Measurements from ENCODE around the gene GMFB. TPM values are rescaled to one million over a fixed set of nuclear protein-coding genes. Genes with fewer than 3 reads are reported as not detected.

Gene GMFB
- polyA plus RNA-seq, 1 experiment: 10.0 TPM

DNA sequence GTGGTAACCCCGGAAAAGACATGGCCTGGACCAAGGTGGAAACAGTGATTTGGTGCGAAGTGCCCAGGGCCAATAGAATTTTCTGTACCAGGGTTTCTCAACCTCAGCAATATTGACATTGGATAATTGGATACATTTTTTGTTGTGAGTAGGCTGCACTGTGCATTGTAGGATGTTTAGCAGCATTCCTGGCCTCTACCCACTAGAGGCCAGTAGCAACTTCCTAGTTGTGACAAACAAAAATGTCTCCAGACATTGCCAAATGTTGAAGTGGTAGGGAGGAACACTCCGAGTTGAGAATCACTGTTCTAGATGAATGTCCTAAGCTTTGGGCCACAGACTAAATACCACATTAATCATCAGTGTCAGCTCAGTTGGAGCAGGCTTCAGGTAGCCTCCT is 14.7 kb upstream of the GMFB start:
- Histone ChIP-seq H3K27me3 (ENCODE audit: control insufficient read depth, insufficient read depth, low read length) (no peaks in the 10 kb centered on the region), H3K36me3 (ENCODE audit: control insufficient read depth, insufficient read depth, low read length) (no peaks in the 10 kb centered on the region), H3K4me3 (ENCODE audit: low read depth, low read length) (no peak overlapping the region)
- no peak for DNase-seq (ENCODE audit: low read depth)
- ChIA-PET CTCF (interaction anchor here (0.7 to 3.3 kb wide), 9 partner anchors 9 to 304 kb away, joined by 3 to 16 read pairs (median 4); no protein-coding TSS in a partner anchor), POLR2A (no interaction called here)
- TF ChIP-seq, protein P1, sequence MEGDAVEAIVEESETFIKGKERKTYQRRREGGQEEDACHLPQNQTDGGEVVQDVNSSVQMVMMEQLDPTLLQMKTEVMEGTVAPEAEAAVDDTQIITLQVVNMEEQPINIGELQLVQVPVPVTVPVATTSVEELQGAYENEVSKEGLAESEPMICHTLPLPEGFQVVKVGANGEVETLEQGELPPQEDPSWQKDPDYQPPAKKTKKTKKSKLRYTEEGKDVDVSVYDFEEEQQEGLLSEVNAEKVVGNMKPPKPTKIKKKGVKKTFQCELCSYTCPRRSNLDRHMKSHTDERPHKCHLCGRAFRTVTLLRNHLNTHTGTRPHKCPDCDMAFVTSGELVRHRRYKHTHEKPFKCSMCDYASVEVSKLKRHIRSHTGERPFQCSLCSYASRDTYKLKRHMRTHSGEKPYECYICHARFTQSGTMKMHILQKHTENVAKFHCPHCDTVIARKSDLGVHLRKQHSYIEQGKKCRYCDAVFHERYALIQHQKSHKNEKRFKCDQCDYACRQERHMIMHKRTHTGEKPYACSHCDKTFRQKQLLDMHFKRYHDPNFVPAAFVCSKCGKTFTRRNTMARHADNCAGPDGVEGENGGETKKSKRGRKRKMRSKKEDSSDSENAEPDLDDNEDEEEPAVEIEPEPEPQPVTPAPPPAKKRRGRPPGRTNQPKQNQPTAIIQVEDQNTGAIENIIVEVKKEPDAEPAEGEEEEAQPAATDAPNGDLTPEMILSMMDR (IDR thresholded peaks at IDR 0.05; ENCODE audit: insufficient read depth, low read depth, low read length): peak; percentile 62

DNA sequence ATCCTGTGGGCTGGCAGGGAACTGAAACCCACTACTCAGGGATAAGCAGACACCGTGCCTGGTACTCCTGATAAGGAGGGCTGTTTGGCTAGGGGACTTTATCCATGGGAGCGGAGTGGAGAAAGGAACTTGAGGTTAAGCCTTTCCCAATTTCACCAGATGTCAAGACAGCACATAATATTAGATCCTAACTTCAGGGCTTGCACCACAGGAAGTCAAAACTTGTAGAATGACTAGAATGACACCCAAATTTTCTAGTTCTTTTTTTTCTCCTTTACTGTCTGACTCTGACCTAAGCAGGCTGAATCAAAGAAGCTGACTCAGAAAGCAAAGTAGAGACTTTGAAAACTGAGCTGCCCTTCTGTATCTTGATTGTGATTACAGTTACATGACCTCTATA is 13.8 kb upstream of the GMFB start:
- ChIA-PET CTCF (interaction anchor here (1.2 to 3.3 kb wide), 2 partner anchors 273 to 303 kb away, joined by 3 to 16 read pairs; no protein-coding TSS in a partner anchor), POLR2A (no interaction called here)
- Histone ChIP-seq H3K36me3 (ENCODE audit: control insufficient read depth, insufficient read depth, low read length) (no peaks in the 10 kb centered on the region), H3K4me3 (ENCODE audit: low read depth, low read length) (no peak overlapping the region), H3K27me3 (ENCODE audit: control insufficient read depth, insufficient read depth, low read length) (no peaks in the 10 kb centered on the region)
- TF ChIP-seq, protein P1 (IDR thresholded peaks at IDR 0.05; ENCODE audit: insufficient read depth, low read depth, low read length): no peak
- no peak for DNase-seq (ENCODE audit: low read depth)

DNA sequence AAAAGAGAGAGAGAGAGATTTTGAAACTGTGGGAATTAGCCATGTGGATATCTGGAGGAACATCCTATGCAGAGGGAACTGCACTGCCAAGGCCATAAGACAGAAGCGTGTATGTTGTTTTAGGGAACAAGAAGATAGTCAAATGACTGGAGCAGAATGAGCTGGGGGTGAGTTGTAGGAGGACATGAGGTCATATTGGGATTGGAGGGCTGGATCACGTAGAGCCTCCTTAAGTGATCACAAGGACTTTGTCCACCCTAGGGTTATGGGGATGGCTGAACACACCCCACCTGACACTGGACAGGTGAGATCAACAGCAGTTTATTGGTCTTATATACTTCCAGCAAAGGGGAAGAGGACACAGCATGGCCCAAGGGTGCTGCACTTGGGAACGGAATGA is 12.7 kb upstream of the GMFB start:
- H3K27me3 ChIP-seq (ENCODE audit: control insufficient read depth, insufficient read depth, low read length): no peaks in the 10 kb centered on the region
- ChIA-PET POLR2A (no interaction called here), CTCF (no interaction called here)
- no peaks in the 10 kb centered on the region for H3K36me3 ChIP-seq (ENCODE audit: control insufficient read depth, insufficient read depth, low read length)
- DNase-seq (ENCODE audit: low read depth): no peak
- TF ChIP-seq, protein P1 (IDR thresholded peaks at IDR 0.05; ENCODE audit: insufficient read depth, low read depth, low read length): no peak
- H3K4me3 ChIP-seq (ENCODE audit: low read depth, low read length): no peak overlapping the region

DNA sequence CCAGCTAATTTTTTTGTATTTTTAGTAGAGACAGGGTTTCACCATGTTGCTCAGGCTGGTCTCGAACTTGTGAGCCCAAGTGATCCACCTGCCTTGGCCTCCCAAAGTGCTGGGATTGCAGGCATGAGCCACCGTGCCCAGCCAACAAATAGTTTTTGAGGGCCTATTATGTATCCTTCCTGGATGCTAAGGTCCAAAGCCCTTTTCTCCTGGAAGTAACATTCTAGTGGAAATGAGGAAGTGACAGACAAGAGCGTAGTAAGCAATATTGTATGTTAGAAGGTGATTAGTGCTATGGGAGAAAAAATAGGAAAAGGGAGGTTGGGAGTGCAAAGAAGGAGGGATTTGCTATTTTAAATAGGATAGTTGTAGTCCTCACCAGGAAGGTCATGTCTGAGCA is 12.0 kb upstream of the GMFB start:
- H3K27me3 ChIP-seq (ENCODE audit: control insufficient read depth, insufficient read depth, low read length): no peaks in the 10 kb centered on the region
- H3K4me3 ChIP-seq (ENCODE audit: low read depth, low read length): no peak overlapping the region
- no peaks in the 10 kb centered on the region for H3K36me3 ChIP-seq (ENCODE audit: control insufficient read depth, insufficient read depth, low read length)
- ChIA-PET CTCF (no interaction called here), POLR2A (no interaction called here)
- DNase-seq (ENCODE audit: low read depth): no peak
- TF ChIP-seq, protein P1 (IDR thresholded peaks at IDR 0.05; ENCODE audit: insufficient read depth, low read depth, low read length): no peak

DNA sequence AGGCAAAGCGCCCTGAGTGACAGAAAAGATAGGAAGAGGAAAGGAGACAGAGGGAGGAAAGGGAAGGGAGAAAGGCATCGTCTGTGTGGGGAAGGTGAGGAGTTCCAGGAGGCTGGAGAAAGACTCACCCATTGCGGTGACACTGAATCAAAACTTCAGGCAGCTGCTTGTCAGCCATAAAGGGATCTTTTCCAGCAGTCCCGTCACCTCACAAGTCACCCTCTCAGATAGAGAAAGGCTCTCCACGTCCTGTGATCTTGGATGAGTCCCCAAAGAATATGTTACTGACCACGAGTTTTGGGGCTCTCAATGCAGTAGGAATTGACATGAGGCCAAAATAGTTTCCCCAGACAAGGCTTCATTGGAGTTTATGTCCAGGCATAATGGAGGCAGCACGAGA is 9.8 kb upstream of the GMFB start:
- DNase-seq (ENCODE audit: low read depth): no peak
- no peak overlapping the region for H3K4me3 ChIP-seq (ENCODE audit: low read depth, low read length)
- no peaks in the 10 kb centered on the region for H3K36me3 ChIP-seq (ENCODE audit: control insufficient read depth, insufficient read depth, low read length)
- TF ChIP-seq, protein P1 (IDR thresholded peaks at IDR 0.05; ENCODE audit: insufficient read depth, low read depth, low read length): no peak
- POLR2A ChIA-PET: interaction anchor here (0.6 kb wide), 2 partner anchors 11 to 33 kb away, joined by 3 read pairs; no protein-coding TSS in a partner anchor
- no peaks in the 10 kb centered on the region for H3K27me3 ChIP-seq (ENCODE audit: control insufficient read depth, insufficient read depth, low read length)
- CTCF ChIA-PET: interaction anchor here (1.4 kb wide), 1 partner anchor 10 kb away, joined by 5 read pairs; the partner anchor contains the start of gene GMFB
